GM12801 (cell line): ENCODE results near the gene SLC6A17.

Experiments
- CTCF ChIP-seq: IDR thresholded peaks from one replicate; pipeline ENCODE4 v1.5.1; 2011; ENCODE audit warnings: control low read depth; ENCODE audit not compliant: insufficient read length; ENCODE audit errors: extremely low read depth

The SLC6A17 gene

GRCh38 chr1:110197905-110198629, 47.8 kb downstream of the SLC6A17 start:
- TF ChIP-seq CTCF, result no peak

DNA sequence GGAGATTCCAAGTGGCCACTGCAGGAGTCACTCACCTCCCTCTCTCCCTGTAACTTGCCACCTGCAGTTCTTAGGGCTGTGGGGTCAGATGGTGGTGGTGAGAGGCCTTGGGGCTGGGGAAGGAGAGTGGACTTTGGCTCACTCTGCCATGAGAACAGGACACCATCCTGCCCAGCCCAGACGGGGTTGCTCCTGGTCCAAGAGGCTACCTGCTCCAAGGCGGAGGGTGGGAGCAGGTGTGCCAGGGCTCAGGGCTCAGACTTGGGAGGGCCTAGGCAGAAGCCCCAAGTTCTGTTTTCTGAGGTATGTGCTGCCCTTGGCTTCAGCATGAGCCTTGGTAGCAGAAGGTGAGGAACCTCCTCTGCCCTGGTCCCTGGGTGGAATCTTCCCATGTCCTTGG, 48.5 kb downstream of the SLC6A17 start:
- no peak for TF ChIP-seq CTCF

DNA sequence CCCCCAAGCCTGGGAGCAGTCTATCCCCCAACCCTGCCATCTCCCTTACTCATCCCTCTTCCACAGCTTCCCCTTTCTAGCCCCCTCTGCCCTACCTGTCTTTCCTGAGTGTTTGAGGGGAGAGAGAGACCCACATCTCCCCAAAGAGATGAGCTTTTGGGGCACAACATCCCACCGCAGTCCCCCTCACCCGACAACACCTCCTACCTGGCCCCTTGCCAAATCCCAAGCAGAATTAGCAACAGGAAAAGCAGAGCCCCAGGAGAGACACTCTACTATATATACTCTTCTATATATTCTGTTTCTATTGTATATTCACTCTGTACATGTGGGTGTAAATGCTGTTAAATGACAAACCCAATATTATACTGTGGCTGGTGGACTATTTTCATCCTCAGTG, 49.9 kb downstream of the SLC6A17 start:
- no peak for TF ChIP-seq CTCF

DNA sequence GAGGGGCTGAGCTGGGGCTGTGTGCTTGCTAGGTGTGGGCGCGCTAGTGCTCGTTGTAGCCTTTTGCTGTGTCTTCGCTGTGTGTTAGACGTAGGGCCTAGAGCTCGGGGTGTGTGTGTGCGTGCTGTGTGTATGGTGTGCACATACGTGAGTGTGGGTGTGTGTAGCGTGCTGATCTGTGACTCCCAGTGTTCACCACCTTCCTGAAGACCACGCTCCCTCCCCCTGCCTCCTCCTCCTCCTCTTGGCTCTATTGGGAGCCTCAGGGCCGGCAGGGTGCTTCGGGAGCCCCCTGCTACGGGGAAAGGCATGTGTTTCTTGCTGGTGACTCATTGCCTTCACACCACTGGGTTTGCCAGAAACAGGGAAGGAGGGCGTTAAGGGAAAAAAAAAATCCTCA, 50.4 kb downstream of the SLC6A17 start:
- no peak for TF ChIP-seq CTCF

DNA sequence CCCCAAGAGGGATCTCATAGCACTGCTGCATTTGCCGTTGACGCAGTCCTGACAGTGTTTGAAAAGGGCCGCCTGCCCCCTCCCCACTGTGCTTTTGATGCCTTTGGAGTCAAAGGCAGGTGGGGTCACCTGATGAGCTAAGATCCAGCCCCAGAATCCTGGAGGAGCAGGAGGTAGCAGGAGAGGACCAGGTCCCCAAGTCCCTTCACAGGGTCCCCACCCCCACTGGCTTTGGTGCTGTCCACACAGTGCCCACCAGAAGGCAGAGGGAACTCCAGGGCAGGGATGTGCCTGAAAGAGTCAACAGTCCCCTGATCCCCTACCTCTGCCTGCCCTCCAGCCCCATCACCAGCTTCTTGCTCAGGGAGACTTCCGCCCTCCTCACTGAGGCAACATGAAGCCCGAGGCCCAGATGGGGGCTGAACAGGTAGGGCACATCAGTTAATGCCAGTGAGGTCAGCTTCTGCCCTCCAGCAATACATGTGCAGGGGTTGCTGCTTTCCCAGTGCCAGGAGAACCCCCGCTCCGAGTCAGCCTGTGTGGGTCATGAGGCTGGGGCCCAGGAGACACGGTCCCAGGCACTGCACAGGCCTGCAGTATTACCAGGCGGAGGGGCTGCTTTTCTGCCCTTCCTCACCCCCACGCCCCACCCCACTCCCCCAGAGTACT, 51.0 kb downstream of the SLC6A17 start:
- TF ChIP-seq CTCF, result no peak

- peak; percentile 30 for TF ChIP-seq CTCF
Measured at GRCh38 chr1:110203021-110203661, 52.8 kb downstream of the SLC6A17 start.

DNA sequence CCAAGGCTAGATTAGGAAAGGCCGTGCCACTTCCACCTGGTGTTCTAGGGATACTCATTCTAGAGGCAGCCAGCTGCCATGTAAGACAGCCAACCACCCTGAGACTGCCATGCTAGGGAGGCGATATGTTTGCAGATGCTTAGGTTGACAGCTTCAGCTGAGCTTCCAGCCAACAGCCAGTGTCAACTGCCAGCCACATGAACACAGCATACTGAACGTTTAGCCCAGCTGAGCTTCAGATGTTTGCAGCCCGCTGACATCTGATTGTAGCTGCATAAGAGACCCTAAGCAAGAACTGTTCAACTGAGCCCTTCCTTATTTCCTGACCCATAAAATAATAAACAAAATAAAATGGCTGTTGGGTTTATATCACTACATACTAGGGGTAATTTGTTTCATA, 54.9 kb downstream of the SLC6A17 start:
- no peak for TF ChIP-seq CTCF
